H9 (cell line): Measurements from ENCODE around the gene GSTP1. TPM values are rescaled to one million over a fixed set of nuclear protein-coding genes. Genes with fewer than 3 reads are reported as not detected.

Source experiments
- DNase-seq: peaks from one replicate; pipeline ENCODE4 v3.0.0-alpha.2; 2017
- H2AFZ ChIP-seq: one replicate; pipeline ENCODE4 v1.6.1; 2013; ENCODE audit warnings: mild to moderate bottlenecking, low read length, control low read depth, moderate library complexity
- H2AK5ac ChIP-seq: 2 replicates; pipeline ENCODE4 v1.6.1; 2013; ENCODE audit warnings: low read length, control low read depth, mixed read lengths; ENCODE audit not compliant: insufficient read length
- H2BK120ac ChIP-seq: one replicate; pipeline ENCODE4 v1.6.1; 2013; ENCODE audit warnings: low read depth, mild to moderate bottlenecking, low read length, control low read depth, inconsistent platforms; ENCODE audit not compliant: poor library complexity, severe bottlenecking
- H2BK12ac ChIP-seq: 2 replicates; pipeline ENCODE4 v1.6.1; 2013; ENCODE audit warnings: low read length, control low read depth, mixed read lengths, low read depth; ENCODE audit not compliant: insufficient read length
- H2BK15ac ChIP-seq: 2 replicates; pipeline ENCODE4 v1.6.1; 2013; ENCODE audit warnings: low read depth, low read length, control low read depth
- H2BK20ac ChIP-seq: one replicate; pipeline ENCODE4 v1.6.1; 2013; ENCODE audit warnings: low read depth, mild to moderate bottlenecking, low read length, control low read depth, inconsistent platforms; ENCODE audit not compliant: poor library complexity, severe bottlenecking
- H2BK5ac ChIP-seq: 2 replicates; pipeline ENCODE4 v1.6.1; 2013; ENCODE audit warnings: low read length, control low read depth, mixed read lengths; ENCODE audit not compliant: insufficient read length
- H3K14ac ChIP-seq: 2 replicates; pipeline ENCODE4 v1.6.1; 2013; ENCODE audit warnings: low read length, control low read depth; ENCODE audit not compliant: insufficient read depth
- H3K18ac ChIP-seq: 2 replicates; pipeline ENCODE4 v1.6.1; 2013; ENCODE audit warnings: low read depth, mild to moderate bottlenecking, mixed read lengths, low read length, control low read depth; ENCODE audit not compliant: insufficient read length
- H3K23ac ChIP-seq: 2 replicates; pipeline ENCODE4 v1.6.1; 2013; ENCODE audit warnings: low read length, control low read depth, mixed read lengths, low read depth; ENCODE audit not compliant: insufficient read length
- H3K23me2 ChIP-seq: 2 replicates; pipeline ENCODE4 v1.6.1; 2013; ENCODE audit warnings: low read depth, mild to moderate bottlenecking, mixed read lengths, low read length, control low read depth; ENCODE audit not compliant: insufficient read length, poor library complexity, severe bottlenecking
- H3K27ac ChIP-seq: 2 replicates; pipeline ENCODE4 v1.5.1; 2013; ENCODE audit warnings: low read length, control low read depth, mixed read lengths, low read depth; ENCODE audit not compliant: insufficient read length
- H3K27me3 ChIP-seq: 2 replicates; pipeline ENCODE4 v1.6.1; 2013; ENCODE audit warnings: low read length, control low read depth, inconsistent platforms; ENCODE audit not compliant: insufficient read depth
- H3K4ac ChIP-seq: 2 replicates; pipeline ENCODE4 v1.6.1; 2013; ENCODE audit warnings: low read depth, mild to moderate bottlenecking, control low read depth, inconsistent platforms, low read length, moderate library complexity
- H3K4me1 ChIP-seq: 2 replicates; pipeline ENCODE4 v1.6.1; 2013; ENCODE audit warnings: low read length, control low read depth, inconsistent platforms; ENCODE audit not compliant: insufficient read depth
- H3K4me2 ChIP-seq: 2 replicates; pipeline ENCODE4 v1.6.1; 2013; ENCODE audit warnings: low read length, control low read depth, mixed read lengths; ENCODE audit not compliant: insufficient read length, insufficient read depth
- H3K56ac ChIP-seq: 2 replicates; pipeline ENCODE4 v1.6.1; 2013; ENCODE audit warnings: low read depth, mild to moderate bottlenecking, mixed read lengths, low read length, control low read depth; ENCODE audit not compliant: insufficient read length
- H3K79me1 ChIP-seq: 2 replicates; pipeline ENCODE4 v1.6.1; 2013; ENCODE audit warnings: low read depth, mild to moderate bottlenecking, moderate library complexity, low read length, control low read depth, inconsistent platforms; ENCODE audit not compliant: insufficient read depth, poor library complexity, severe bottlenecking
- H3K79me2 ChIP-seq: 2 replicates; pipeline ENCODE4 v1.6.1; 2013; ENCODE audit warnings: low read length, control low read depth, inconsistent platforms; ENCODE audit not compliant: insufficient read depth
- H3K9ac ChIP-seq: 2 replicates; pipeline ENCODE4 v1.6.1; 2013; ENCODE audit warnings: low read length, control low read depth, mixed read lengths; ENCODE audit not compliant: insufficient read length; ENCODE audit errors: extremely low read depth
- H3K9me3 ChIP-seq: one replicate; pipeline ENCODE4 v1.6.1; 2013; ENCODE audit warnings: low read depth, low read length, inconsistent platforms; ENCODE audit not compliant: control insufficient read depth
- H3T11ph ChIP-seq: one replicate; pipeline ENCODE4 v1.6.1; 2013; ENCODE audit warnings: mild to moderate bottlenecking, low read length, control low read depth, inconsistent platforms
- H4K20me1 ChIP-seq: one replicate; pipeline ENCODE4 v1.6.1; 2013; ENCODE audit not compliant: control insufficient read depth, insufficient read length, insufficient read depth
- H4K5ac ChIP-seq: 2 replicates; pipeline ENCODE4 v1.6.1; 2013; ENCODE audit warnings: low read depth, mild to moderate bottlenecking, mixed read lengths, low read length, control low read depth; ENCODE audit not compliant: insufficient read length
- H4K8ac ChIP-seq: replicated peaks from 2 replicates; pipeline ENCODE4 v1.6.1; 2013; ENCODE audit warnings: low read length, control low read depth, mixed read lengths, low read depth; ENCODE audit not compliant: insufficient read length
- H4K91ac ChIP-seq: 2 replicates; pipeline ENCODE4 v1.6.1; 2013; ENCODE audit warnings: low read depth, mild to moderate bottlenecking, moderate library complexity, mixed read lengths, low read length, control low read depth; ENCODE audit not compliant: insufficient read length
- H3K27ac Mint-ChIP-seq, 3 experiments: 2 replicates in 2 of 3; 3 replicates in 1 of 3; pipeline ENCODE4 v1.8.0; 2020 to 2021; ENCODE audit warnings: mixed read lengths in 3 of 3, mild to moderate bottlenecking in 1 of 3, moderate library complexity in 1 of 3
- H3K27me3 Mint-ChIP-seq: 2 replicates; pipeline ENCODE4 v1.8.0; 2021; ENCODE audit warnings: low read depth, mild to moderate bottlenecking, moderate library complexity, mixed read lengths
- H3K36me3 Mint-ChIP-seq, 3 experiments: 2 replicates in 2 of 3; 3 replicates in 1 of 3; pipeline ENCODE4 v1.8.0; 2020 to 2021; ENCODE audit warnings: low read depth in 3 of 3, mixed read lengths in 3 of 3; ENCODE audit not compliant: insufficient read depth in 1 of 3
- H3K4me1 Mint-ChIP-seq, 2 experiments: 2 replicates each; pipeline ENCODE4 v1.8.0; 2020; ENCODE audit warnings: mixed read lengths in 2 of 2
- H3K4me3 Mint-ChIP-seq, 2 experiments: 2 replicates in 1 of 2; 3 replicates in 1 of 2; pipeline ENCODE4 v1.8.0; 2020 to 2021; ENCODE audit warnings: mild to moderate bottlenecking in 2 of 2, mixed read lengths in 2 of 2, moderate library complexity in 1 of 2
- H3K9me3 Mint-ChIP-seq, 2 experiments: 2 replicates in 1 of 2; 3 replicates in 1 of 2; pipeline ENCODE4 v1.8.0; 2020; ENCODE audit warnings: mild to moderate bottlenecking in 2 of 2, mixed read lengths in 2 of 2, moderate library complexity in 1 of 2
- CTCF ChIP-seq: fragments of 200-600 bp; sonication (generic); conservative IDR thresholded peaks from 3 replicates; pipeline ENCODE4 v1.8.0; 2021; ENCODE audit warnings: antibody characterized with exemption, mild to moderate bottlenecking
- WGBS: extraction: QIAGEN DNeasy Blood & Tissue Kit; methylation state at CpG from one replicate; pipeline ENCODE4 v1.1.7; 2013; ENCODE audit warnings: missing lambda C conversion rate, low lambda C conversion rate, mixed read lengths; ENCODE audit not compliant: insufficient read length; ENCODE audit errors: extremely low coverage; 5-methylcytosine and 5-hydroxymethylcytosine counted together
- total RNA-seq: library from RNA; stranded (reverse); gene quantifications from 2 replicates; pipeline ENCODE4 v1.2.1, GENCODE V29; 2021

GSTP1 gene
- total RNA-seq, 1 experiment from 2014 or later, result 1,469 TPM

- Histone ChIP-seq H2BK20ac (no peak overlapping the region), H3K27ac (no peak overlapping the region), H2AK5ac (no peak overlapping the region), H3K4me2 (no peak overlapping the region), H3K4ac (no peak overlapping the region), H3K27me3 (no peaks in the 10 kb centered on the region), H3K56ac (no peak overlapping the region), H2BK15ac (no peak overlapping the region), H2BK12ac (no peak overlapping the region), H3T11ph (no peak overlapping the region), H4K91ac (no peak overlapping the region), H4K8ac (no peak overlapping the region), H2BK120ac (no peak overlapping the region), H4K20me1 (no peaks in the 10 kb centered on the region), H2AFZ (no peak overlapping the region), H3K14ac (no peak overlapping the region), H3K23ac (no peak overlapping the region), H2BK5ac (no peak overlapping the region), H3K79me1 (no peaks in the 10 kb centered on the region), H4K5ac (no peak overlapping the region), H3K79me2 (no peaks in the 10 kb centered on the region), H3K9ac (no peak overlapping the region), H3K18ac (no peak overlapping the region), H3K4me1 (no peaks in the 10 kb centered on the region), H3K9me3 (no peaks in the 10 kb centered on the region), H3K23me2 (no peaks in the 10 kb centered on the region)
- Mint-ChIP-seq H3K27me3 (peaks cover 20% of the 10 kb centered on the region), H3K9me3 (peaks cover 2% of the 10 kb centered on the region in 2 experiments; a peak in 3 of 5 replicates), H3K27ac (no peak overlapping the region), H3K36me3 (no peaks in the 10 kb centered on the region), H3K4me1 (peaks cover 4 to 9% of the 10 kb centered on the region in 2 experiments), H3K4me3 (no peak overlapping the region)
- DNase-seq, result no peak
- WGBS, result no CpG with 5 or more reads among the region's 3 CpGs
- TF ChIP-seq CTCF, result no peak
Measured at GRCh38 chr11:67542169-67542568, 41.4 kb upstream of the GSTP1 start.
